Panc1 (cell line): Measurements from ENCODE around the gene IRF2. TPM values are rescaled to one million over a fixed set of nuclear protein-coding genes. Genes with fewer than 3 reads are reported as not detected.

Experiments used
- ATAC-seq: fragments of 200-7000 bp; cut with Tn5 transposase; 2 replicates; pipeline ENCODE4 v1.9.1; 2020; ENCODE audit warnings: mild to moderate bottlenecking, moderate library complexity
- BruUV-seq: library from RNA; stranded (reverse); fragments of 400-500 nt; replicated peaks from 2 replicates; lab custom pipeline; 2021; lab: Mats Ljungman, UMichigan
- CTCF ChIA-PET: fragments of 300-600 bp; sonication (Branson Sonifier 250); formaldehyde crosslinking; loops from one replicate; lab custom pipeline; 2022; ENCODE audit warnings: antibody characterized with exemption; lab: Charles Lee
- POLR2A ChIA-PET: fragments of 300-600 bp; sonication (Branson Sonifier 250); formaldehyde crosslinking; loops from one replicate; lab custom pipeline; 2022; ENCODE audit warnings: antibody characterized with exemption; lab: Charles Lee
- DNase-seq: peaks from one replicate; pipeline ENCODE4 v3.0.0-alpha.2; 2010; ENCODE audit warnings: low read depth, low spot score
- H3K27ac ChIP-seq: 2 replicates; pipeline ENCODE4 v1.5.1; 2011; ENCODE audit warnings: mild to moderate bottlenecking, low read length, inconsistent platforms
- H3K27me3 ChIP-seq: fragments of 200-500 bp; sonication (Bioruptor generic); 2 replicates; pipeline ENCODE4 v1.6.0; 2014; ENCODE audit warnings: low read length, inconsistent platforms; ENCODE audit not compliant: control insufficient read depth, insufficient read depth
- H3K36me3 ChIP-seq: fragments of 200-500 bp; sonication (Bioruptor generic); 2 replicates; pipeline ENCODE4 v1.5.1; 2014; ENCODE audit warnings: inconsistent platforms, mild to moderate bottlenecking, low read length, moderate library complexity; ENCODE audit not compliant: control insufficient read depth, insufficient read depth
- H3K4me1 ChIP-seq: 2 replicates; pipeline ENCODE4 v1.5.1; 2011; ENCODE audit warnings: inconsistent platforms, mild to moderate bottlenecking, low read length, moderate library complexity; ENCODE audit not compliant: control insufficient read depth, insufficient read depth
- H3K4me3 ChIP-seq, 2 experiments: 2 replicates each; pipeline ENCODE4 v1.5.1; 2011 to 2012; ENCODE audit warnings: low read depth in 2 of 2, low read length in 2 of 2, mild to moderate bottlenecking in 2 of 2, inconsistent platforms in 1 of 2, moderate library complexity in 1 of 2
- H3K9me3 ChIP-seq: fragments of 200-500 bp; sonication (Bioruptor generic); 2 replicates; pipeline ENCODE4 v1.5.1; 2014; ENCODE audit warnings: low read depth, mild to moderate bottlenecking, inconsistent platforms, low read length, moderate library complexity; ENCODE audit not compliant: control insufficient read depth, insufficient read depth
- POLR2AphosphoS5 ChIP-seq: IDR thresholded peaks from 2 replicates; pipeline ENCODE4 v1.6.1; 2012; ENCODE audit warnings: mild to moderate bottlenecking, low read depth, low read length, moderate library complexity
- SIN3A ChIP-seq: IDR thresholded peaks from 2 replicates; pipeline ENCODE4 v1.6.1; 2012; ENCODE audit warnings: low read depth, mild to moderate bottlenecking, low read length, moderate library complexity, borderline replicate concordance; ENCODE audit not compliant: insufficient read depth
- TCF7L2 ChIP-seq: IDR thresholded peaks from 2 replicates; pipeline ENCODE4 v1.6.1; 2011; ENCODE audit warnings: mild to moderate bottlenecking, low read depth, low read length, inconsistent platforms
- in situ Hi-C: cut with HindIII; loops from 2 replicates; pipeline ENCODE4 v1.10.0; 2016; ENCODE audit warnings: low sequenced_read_pairs, low pct_unique_long_range_greater_than_20kb
- intact Hi-C: fragments of 100-400 bp; cut with micrococcal nuclease; formaldehyde crosslinking; loops from one replicate; pipeline ENCODE4 v1.10.0; 2022; ENCODE audit not compliant: unreplicated experiment
- total RNA-seq: library from RNA; stranded (reverse); gene quantifications from one replicate; pipeline ENCODE4 v1.2.1, GENCODE V29; 2021; ENCODE audit not compliant: unreplicated experiment
- TF ChIP-seq, protein P1 (sequence below), 2 experiments: IDR thresholded peaks; 2 replicates each; pipeline ENCODE4 v1.6.1; 2011 to 2012; ENCODE audit warnings: low read depth in 2 of 2, control low read depth in 1 of 2, low read length in 1 of 2, mild to moderate bottlenecking in 1 of 2, moderate library complexity in 1 of 2; ENCODE audit not compliant: insufficient read depth in 1 of 2
- TF ChIP-seq, protein P2 (sequence below): fragments of 450-650 bp; IDR thresholded peaks from 2 replicates; pipeline ENCODE4 v1.5.1; 2017; ENCODE audit warnings: mild to moderate bottlenecking

The IRF2 gene
- total RNA-seq, 1 experiment from 2014 or later, result 16.2 TPM

DNA sequence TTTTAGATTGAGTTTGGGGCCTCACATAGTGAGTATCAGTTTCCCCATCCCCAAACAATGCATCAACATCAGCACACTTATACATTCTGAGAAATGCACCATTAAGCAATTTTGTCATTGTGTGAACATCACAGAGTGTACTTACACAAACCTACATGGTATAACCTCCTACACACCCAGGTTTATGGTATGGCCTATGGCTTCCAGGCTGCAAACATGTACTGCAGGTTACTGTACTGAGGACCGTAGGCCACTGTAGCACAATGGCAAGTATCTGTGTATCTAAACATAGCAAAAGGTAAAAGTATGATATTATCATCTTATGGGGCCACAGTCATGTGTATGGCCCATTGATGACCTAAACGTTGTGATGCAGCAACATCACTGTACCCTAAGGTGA lies 7.7 kb downstream of the IRF2 start:
- BruUV-seq, result no TSS peak
- intact Hi-C loops, result no loop called here
- CTCF ChIA-PET, result no interaction called here

GRCh38 chr4:184464759-184465454 lies 9.4 kb downstream of the IRF2 start:
- DNase-seq (no peak), ATAC-seq (no peak)
- H3K27me3 ChIP-seq, result no peaks in the 10 kb centered on the region
- H3K27ac ChIP-seq, result no peak overlapping the region
- ChIA-PET CTCF (no interaction called here), POLR2A (no interaction called here)
- H3K4me1 ChIP-seq, result peaks cover 8% of the 10 kb centered on the region
- H3K36me3 ChIP-seq, result no peaks in the 10 kb centered on the region
- H3K9me3 ChIP-seq, result no peaks in the 10 kb centered on the region
- no TSS peak for BruUV-seq
- in situ Hi-C loops (no loop called here), intact Hi-C loops (no loop called here)
- H3K4me3 ChIP-seq, result no peak overlapping the region
- TF ChIP-seq POLR2AphosphoS5 (no peak), SIN3A (no peak), TCF7L2 (no peak)
- TF ChIP-seq, protein P1, sequence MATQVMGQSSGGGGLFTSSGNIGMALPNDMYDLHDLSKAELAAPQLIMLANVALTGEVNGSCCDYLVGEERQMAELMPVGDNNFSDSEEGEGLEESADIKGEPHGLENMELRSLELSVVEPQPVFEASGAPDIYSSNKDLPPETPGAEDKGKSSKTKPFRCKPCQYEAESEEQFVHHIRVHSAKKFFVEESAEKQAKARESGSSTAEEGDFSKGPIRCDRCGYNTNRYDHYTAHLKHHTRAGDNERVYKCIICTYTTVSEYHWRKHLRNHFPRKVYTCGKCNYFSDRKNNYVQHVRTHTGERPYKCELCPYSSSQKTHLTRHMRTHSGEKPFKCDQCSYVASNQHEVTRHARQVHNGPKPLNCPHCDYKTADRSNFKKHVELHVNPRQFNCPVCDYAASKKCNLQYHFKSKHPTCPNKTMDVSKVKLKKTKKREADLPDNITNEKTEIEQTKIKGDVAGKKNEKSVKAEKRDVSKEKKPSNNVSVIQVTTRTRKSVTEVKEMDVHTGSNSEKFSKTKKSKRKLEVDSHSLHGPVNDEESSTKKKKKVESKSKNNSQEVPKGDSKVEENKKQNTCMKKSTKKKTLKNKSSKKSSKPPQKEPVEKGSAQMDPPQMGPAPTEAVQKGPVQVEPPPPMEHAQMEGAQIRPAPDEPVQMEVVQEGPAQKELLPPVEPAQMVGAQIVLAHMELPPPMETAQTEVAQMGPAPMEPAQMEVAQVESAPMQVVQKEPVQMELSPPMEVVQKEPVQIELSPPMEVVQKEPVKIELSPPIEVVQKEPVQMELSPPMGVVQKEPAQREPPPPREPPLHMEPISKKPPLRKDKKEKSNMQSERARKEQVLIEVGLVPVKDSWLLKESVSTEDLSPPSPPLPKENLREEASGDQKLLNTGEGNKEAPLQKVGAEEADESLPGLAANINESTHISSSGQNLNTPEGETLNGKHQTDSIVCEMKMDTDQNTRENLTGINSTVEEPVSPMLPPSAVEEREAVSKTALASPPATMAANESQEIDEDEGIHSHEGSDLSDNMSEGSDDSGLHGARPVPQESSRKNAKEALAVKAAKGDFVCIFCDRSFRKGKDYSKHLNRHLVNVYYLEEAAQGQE (IDR thresholded peaks at IDR 0.05; ENCODE audit: insufficient read depth in 1 of 2, low read depth in 2 of 2, low read length in 1 of 2), result no peak
- TF ChIP-seq, protein P2, sequence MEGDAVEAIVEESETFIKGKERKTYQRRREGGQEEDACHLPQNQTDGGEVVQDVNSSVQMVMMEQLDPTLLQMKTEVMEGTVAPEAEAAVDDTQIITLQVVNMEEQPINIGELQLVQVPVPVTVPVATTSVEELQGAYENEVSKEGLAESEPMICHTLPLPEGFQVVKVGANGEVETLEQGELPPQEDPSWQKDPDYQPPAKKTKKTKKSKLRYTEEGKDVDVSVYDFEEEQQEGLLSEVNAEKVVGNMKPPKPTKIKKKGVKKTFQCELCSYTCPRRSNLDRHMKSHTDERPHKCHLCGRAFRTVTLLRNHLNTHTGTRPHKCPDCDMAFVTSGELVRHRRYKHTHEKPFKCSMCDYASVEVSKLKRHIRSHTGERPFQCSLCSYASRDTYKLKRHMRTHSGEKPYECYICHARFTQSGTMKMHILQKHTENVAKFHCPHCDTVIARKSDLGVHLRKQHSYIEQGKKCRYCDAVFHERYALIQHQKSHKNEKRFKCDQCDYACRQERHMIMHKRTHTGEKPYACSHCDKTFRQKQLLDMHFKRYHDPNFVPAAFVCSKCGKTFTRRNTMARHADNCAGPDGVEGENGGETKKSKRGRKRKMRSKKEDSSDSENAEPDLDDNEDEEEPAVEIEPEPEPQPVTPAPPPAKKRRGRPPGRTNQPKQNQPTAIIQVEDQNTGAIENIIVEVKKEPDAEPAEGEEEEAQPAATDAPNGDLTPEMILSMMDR, result no peak

More for the DNA sequence above, 7.7 kb downstream of the IRF2 start:
- DNase-seq (no peak), ATAC-seq (no peak)
- Histone ChIP-seq H3K4me3 (no peak overlapping the region), H3K4me1 (peaks cover 13% of the 10 kb centered on the region), H3K36me3 (no peaks in the 10 kb centered on the region), H3K27me3 (no peaks in the 10 kb centered on the region), H3K9me3 (no peaks in the 10 kb centered on the region), H3K27ac (no peak overlapping the region)
- TF ChIP-seq TCF7L2, result no peak
- no peak for TF ChIP-seq POLR2AphosphoS5
- TF ChIP-seq, protein P2, result no peak
- TF ChIP-seq SIN3A, result no peak
- TF ChIP-seq, protein P1 (IDR thresholded peaks at IDR 0.05; ENCODE audit: insufficient read depth in 1 of 2, low read depth in 2 of 2, low read length in 1 of 2), result no peak
- in situ Hi-C loops, result no loop called here
- POLR2A ChIA-PET, result no interaction called here
